B cell (primary cell): ENCODE measurements around the gene SLIT3.

Source experiments
- CTCF ChIP-seq: fragments of 200-600 bp; IDR thresholded peaks from one replicate; pipeline ENCODE4 v1.8.0; 2022; ENCODE audit warnings: antibody characterized with exemption, mild to moderate bottlenecking
- EZH2 ChIP-seq: IDR thresholded peaks from 2 replicates; pipeline ENCODE4 v1.6.1; 2012; ENCODE audit warnings: borderline replicate concordance, low read depth, mild to moderate bottlenecking, moderate library complexity, low read length; ENCODE audit not compliant: insufficient read depth, poor library complexity, severe bottlenecking

GRCh38 chr5:168705321-168705720 is 595.6 kb downstream of the SLIT3 start:
- TF ChIP-seq CTCF (no peak), EZH2 (no peak)
